Thoracic aorta (tissue), 2 donors: Measurements from ENCODE around the gene EIF4A2. TPM values are rescaled to one million over a fixed set of nuclear protein-coding genes. Genes with fewer than 3 reads are reported as not detected.

ENCODE experiments used
- ATAC-seq: fragments of 150-250 bp; one replicate; pipeline ENCODE4 v1.8.0; 2017; ENCODE audit warnings: low read depth; ENCODE audit not compliant: insufficient number of reproducible peaks, low FRiP score
- DNase-seq: peaks from one replicate; pipeline ENCODE4 v3.0.0-alpha.2; 2020; ENCODE audit warnings: low spot score
- H3K27ac ChIP-seq, 2 donors: fragments of 200-600 bp; sonication (generic); 1 replicate in 1 of 2; 2 replicates in 1 of 2; pipeline ENCODE4 v1.5.1; 2016; ENCODE audit warnings: mild to moderate bottlenecking in 2 of 2, moderate library complexity in 2 of 2
- H3K27me3 ChIP-seq: fragments of 200-600 bp; sonication (generic); replicated peaks from 2 replicates; pipeline ENCODE4 v1.6.0; 2016; ENCODE audit warnings: mild to moderate bottlenecking; ENCODE audit not compliant: insufficient read depth
- H3K36me3 ChIP-seq: fragments of 200-600 bp; sonication (generic); one replicate; pipeline ENCODE4 v1.5.1; 2016
- H3K4me1 ChIP-seq, 2 donors: fragments of 200-600 bp; sonication (generic); 1 replicate in 1 of 2; 2 replicates in 1 of 2; pipeline versions ENCODE4 v1.5.1 to v1.6.0; 2016; ENCODE audit warnings: low read depth in 2 of 2, mild to moderate bottlenecking in 1 of 2; ENCODE audit not compliant: control insufficient read depth in 1 of 2
- H3K4me3 ChIP-seq: fragments of 200-600 bp; sonication (generic); 2 replicates; pipeline ENCODE4 v1.5.1; 2016; ENCODE audit warnings: mild to moderate bottlenecking
- H3K9me3 ChIP-seq: fragments of 200-600 bp; sonication (generic); 2 replicates; pipeline ENCODE4 v1.5.1; 2016
- total RNA-seq, 2 donors: library from RNA; depleted of rRNA; stranded (reverse); fragments of >200 nt; gene quantifications; one replicate each; pipeline versions ENCODE4 v1.1.0 to v1.2.3, GENCODE V29; 2016
- TF ChIP-seq, protein P1 (sequence below): fragments of 200-600 bp; sonication (generic); IDR thresholded peaks from one replicate; pipeline ENCODE4 v1.5.1; 2019; ENCODE audit warnings: antibody characterized with exemption

Gene EIF4A2
- total RNA-seq, 2 donors from 2014 or later, result 297 to 360 TPM

GRCh38 chr3:186823386-186823785 is 40.0 kb downstream of the EIF4A2 start:
- peaks cover 5% of the 10 kb centered on the region for H3K27me3 ChIP-seq
- DNase-seq (no peak), ATAC-seq (no peak)
- TF ChIP-seq, protein P1, sequence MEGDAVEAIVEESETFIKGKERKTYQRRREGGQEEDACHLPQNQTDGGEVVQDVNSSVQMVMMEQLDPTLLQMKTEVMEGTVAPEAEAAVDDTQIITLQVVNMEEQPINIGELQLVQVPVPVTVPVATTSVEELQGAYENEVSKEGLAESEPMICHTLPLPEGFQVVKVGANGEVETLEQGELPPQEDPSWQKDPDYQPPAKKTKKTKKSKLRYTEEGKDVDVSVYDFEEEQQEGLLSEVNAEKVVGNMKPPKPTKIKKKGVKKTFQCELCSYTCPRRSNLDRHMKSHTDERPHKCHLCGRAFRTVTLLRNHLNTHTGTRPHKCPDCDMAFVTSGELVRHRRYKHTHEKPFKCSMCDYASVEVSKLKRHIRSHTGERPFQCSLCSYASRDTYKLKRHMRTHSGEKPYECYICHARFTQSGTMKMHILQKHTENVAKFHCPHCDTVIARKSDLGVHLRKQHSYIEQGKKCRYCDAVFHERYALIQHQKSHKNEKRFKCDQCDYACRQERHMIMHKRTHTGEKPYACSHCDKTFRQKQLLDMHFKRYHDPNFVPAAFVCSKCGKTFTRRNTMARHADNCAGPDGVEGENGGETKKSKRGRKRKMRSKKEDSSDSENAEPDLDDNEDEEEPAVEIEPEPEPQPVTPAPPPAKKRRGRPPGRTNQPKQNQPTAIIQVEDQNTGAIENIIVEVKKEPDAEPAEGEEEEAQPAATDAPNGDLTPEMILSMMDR, result no peak
- H3K36me3 ChIP-seq, result no peaks in the 10 kb centered on the region
- H3K27ac ChIP-seq, result no peak overlapping the region
- H3K9me3 ChIP-seq, result no peaks in the 10 kb centered on the region
- peaks cover 11 to 36% of the 10 kb centered on the region in 2 donors for H3K4me1 ChIP-seq
- no peak overlapping the region for H3K4me3 ChIP-seq

- Histone ChIP-seq H3K4me1 (peaks cover 11 to 36% of the 10 kb centered on the region in 2 donors), H3K27me3 (peaks cover 5% of the 10 kb centered on the region), H3K9me3 (no peaks in the 10 kb centered on the region), H3K4me3 (no peak overlapping the region), H3K36me3 (no peaks in the 10 kb centered on the region), H3K27ac (no peak overlapping the region)
- no peak for DNase-seq
- ATAC-seq, result no peak
- TF ChIP-seq, protein P1, result no peak
These were observed 41.2 kb downstream of the EIF4A2 start for GRCh38 chr3:186824430-186825139.

DNA sequence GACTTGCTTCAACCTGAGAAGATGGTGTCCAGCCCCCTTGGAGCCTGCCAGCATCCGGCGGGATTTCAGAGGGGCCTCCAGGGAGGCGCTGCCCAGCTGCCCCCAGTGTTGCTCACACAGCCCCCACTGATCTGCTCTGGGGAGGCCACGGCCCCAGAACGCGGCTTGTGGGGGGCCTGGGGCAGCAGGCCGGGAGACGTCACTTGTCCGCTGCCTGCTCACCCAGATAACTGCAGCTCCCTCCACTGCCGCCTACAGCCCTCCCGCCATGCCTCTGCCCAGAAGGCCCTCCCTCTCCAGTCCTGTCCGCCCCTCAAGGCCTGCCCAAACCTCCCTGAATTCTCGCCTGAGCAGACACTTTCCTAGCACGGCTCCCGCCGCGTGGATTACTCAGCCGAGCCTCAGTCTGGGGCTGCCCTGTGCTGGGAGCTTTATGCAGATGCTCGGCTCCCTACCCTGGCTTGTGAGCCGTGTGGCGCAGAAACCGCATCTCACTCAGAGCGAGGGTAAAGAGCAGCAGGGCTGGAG is 42.0 kb downstream of the EIF4A2 start:
- peak overlapping the region; percentile 23 for H3K4me3 ChIP-seq
- peaks cover 5% of the 10 kb centered on the region for H3K27me3 ChIP-seq
- DNase-seq, result no peak
- TF ChIP-seq, protein P1, result no peak
- peaks cover 11 to 36% of the 10 kb centered on the region in 2 donors for H3K4me1 ChIP-seq
- ATAC-seq, result no peak
- no peaks in the 10 kb centered on the region for H3K36me3 ChIP-seq
- H3K27ac ChIP-seq, result no peak overlapping the region
- no peaks in the 10 kb centered on the region for H3K9me3 ChIP-seq

DNA sequence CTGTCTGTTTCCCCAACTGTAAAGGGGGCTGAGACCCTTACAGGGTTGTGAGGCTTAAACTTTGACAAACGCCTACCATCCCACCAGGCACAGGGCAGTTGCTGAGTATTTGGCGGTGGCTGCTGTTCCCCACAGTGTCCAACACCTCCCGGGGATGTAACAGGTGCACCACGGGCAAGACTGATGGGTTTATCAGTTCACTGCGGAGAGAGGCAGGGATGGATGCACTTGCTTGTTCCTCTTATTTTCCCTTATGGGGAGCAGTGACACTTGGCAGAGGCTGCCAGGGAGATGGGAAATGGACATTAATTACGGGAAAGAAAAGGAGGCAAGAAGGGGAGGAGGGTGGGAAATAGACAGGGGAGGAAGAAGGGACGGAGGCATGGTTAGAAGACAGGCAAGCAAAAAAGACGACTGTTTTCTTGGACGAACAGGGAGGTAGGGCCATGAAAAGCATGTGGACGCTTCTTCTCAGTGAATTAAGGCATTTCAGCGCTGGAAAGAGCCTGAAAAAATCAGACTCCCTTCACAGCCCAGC is 42.6 kb downstream of the EIF4A2 start:
- ATAC-seq (no peak), DNase-seq (no peak)
- TF ChIP-seq, protein P1, result no peak
- Histone ChIP-seq H3K9me3 (no peaks in the 10 kb centered on the region), H3K36me3 (no peaks in the 10 kb centered on the region), H3K27ac (no peak overlapping the region), H3K4me3 (peak overlapping the region; percentile 88), H3K27me3 (peaks cover 5% of the 10 kb centered on the region), H3K4me1 (peaks cover 11 to 36% of the 10 kb centered on the region in 2 donors)

DNA sequence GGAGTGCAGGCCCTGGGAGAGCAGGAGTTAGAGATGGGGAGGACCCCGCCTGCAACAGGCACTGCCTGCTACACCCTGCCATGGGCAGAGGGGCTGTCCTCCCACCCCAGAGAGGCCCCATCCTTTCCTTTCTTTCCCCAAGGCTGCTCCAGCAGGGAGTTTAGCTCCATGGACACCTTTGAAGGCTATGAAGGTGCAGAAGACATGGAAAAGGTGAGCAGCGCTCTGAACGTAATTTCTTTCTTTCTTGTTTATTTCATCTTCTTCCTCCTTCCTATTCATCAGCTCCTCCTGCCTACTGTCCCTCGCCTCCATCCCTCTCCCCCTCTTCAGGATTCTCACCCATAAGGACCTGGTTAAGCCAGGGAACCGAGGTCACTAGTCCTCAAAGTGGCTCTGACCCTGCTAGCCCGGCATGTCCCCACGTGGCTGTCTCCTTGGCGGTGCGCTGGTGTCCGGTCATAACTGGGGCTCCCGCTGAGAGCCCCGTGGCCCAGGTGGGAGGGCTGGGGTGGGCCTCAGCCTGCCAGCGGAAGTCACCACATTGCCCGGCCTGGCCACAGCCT is 43.1 kb downstream of the EIF4A2 start:
- H3K27ac ChIP-seq, result no peak overlapping the region

More for the DNA sequence above, 43.1 kb downstream of the EIF4A2 start:
- DNase-seq (no peak), ATAC-seq (no peak)
- H3K4me3 ChIP-seq, result peak overlapping the region; percentile 88
- H3K9me3 ChIP-seq, result no peaks in the 10 kb centered on the region
- TF ChIP-seq, protein P1, result no peak
- peaks cover 5% of the 10 kb centered on the region for H3K27me3 ChIP-seq
- H3K36me3 ChIP-seq, result no peaks in the 10 kb centered on the region
- peaks cover 11 to 32% of the 10 kb centered on the region in 2 donors for H3K4me1 ChIP-seq
